GM13977 (cell line): ENCODE results near the gene TMEM88.

ENCODE experiments used
- DNase-seq: peaks from one replicate; pipeline ENCODE4 v3.0.0; 2012; ENCODE audit warnings: low spot score
- in situ Hi-C: fragments of 300-500 bp; cut with MboI; formaldehyde crosslinking; loops from one replicate; pipeline ENCODE4 v1.12.0; 2022; ENCODE audit warnings: low sequenced_read_pairs, low pct_unique_long_range_greater_than_20kb, mixed read lengths, inconsistent platforms; ENCODE audit not compliant: unreplicated experiment
- TF ChIP-seq, protein P1 (sequence below): IDR thresholded peaks from 2 replicates; pipeline ENCODE4 v1.5.1; 2012; ENCODE audit warnings: mild to moderate bottlenecking, control low read depth; ENCODE audit not compliant: insufficient read depth; ENCODE audit errors: extremely low read depth, missing control alignments

Gene TMEM88

DNA sequence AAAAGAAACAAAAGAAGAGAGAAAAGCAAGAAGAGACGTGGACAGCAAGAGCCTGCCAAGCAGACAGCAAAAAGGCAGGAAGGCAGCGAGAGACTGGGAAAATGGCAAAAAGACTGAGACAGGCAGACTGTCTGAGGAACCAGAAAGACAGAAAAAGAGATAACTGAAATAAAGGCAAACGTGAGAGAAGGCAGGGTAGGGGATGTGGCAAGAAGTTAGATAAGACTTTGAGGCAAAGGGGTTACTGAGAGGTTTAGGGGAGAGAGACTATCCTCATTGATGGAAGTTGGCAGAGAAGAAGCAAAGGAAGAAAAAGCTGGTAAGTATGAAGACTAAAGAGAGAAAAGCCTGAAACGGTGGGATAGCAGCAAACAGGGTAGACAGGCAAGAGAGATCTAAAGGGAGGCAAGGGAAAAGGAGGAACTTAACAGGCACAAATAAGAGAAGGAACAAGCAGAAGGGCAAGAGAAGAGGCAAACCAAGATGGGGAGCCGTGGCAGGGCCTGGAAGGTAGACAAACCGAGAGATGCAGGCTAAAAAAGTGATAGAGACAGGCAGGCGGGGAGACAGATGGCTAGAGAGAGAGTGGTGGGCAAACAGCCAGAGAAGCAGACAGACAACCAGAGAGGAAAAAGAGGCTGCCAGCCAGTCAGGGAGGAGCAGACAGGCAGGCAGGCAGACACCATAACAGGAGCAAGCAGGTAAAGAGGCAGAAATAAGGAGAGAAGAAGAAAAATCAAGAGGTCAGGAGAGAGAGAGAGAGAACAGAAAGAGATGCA, 26.6 kb downstream of the TMEM88 start:
- in situ Hi-C loops, result no loop called here
- TF ChIP-seq, protein P1, sequence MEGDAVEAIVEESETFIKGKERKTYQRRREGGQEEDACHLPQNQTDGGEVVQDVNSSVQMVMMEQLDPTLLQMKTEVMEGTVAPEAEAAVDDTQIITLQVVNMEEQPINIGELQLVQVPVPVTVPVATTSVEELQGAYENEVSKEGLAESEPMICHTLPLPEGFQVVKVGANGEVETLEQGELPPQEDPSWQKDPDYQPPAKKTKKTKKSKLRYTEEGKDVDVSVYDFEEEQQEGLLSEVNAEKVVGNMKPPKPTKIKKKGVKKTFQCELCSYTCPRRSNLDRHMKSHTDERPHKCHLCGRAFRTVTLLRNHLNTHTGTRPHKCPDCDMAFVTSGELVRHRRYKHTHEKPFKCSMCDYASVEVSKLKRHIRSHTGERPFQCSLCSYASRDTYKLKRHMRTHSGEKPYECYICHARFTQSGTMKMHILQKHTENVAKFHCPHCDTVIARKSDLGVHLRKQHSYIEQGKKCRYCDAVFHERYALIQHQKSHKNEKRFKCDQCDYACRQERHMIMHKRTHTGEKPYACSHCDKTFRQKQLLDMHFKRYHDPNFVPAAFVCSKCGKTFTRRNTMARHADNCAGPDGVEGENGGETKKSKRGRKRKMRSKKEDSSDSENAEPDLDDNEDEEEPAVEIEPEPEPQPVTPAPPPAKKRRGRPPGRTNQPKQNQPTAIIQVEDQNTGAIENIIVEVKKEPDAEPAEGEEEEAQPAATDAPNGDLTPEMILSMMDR, result no peak
- DNase-seq, result no peak

DNA sequence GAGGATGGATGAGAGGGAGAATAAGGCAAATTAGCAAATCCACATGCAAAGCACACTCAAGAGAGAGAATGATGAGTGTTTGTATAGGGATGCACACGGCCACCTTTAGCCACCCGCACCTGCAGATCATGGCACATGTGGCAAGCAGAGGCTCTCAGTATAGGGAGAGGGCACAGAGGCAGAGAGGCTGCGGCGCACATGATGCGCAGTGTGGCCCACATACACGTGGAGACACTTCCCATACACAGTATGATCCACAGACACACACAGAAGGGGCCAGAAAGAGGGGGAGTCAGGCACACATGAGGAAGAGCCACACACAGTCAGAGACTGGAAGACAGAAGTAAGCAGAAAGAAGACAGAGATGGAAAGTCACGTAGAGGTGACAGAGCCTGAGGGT, 27.2 kb downstream of the TMEM88 start:
- TF ChIP-seq, protein P1, result no peak
- in situ Hi-C loops, result no loop called here
- no peak for DNase-seq

DNA sequence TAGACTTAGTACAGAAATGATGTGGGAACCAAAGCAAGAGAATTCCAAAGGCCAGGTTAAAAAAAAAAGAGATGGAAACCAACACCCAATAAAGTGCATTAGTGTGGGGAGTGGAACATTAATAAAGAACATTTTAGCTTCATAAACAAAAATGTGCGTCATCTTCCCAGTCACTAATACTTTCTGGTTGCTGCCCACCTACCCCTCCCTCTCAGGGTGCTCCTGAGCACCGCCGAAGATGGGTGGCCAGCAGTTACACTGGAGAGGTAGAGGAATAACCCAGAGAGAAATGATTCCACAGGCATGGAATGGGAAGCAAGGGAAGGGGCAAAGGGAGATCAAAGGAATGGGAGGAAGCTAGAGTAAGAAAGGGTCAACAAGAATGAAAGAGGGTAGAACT, 27.8 kb downstream of the TMEM88 start:
- DNase-seq, result no peak
- TF ChIP-seq, protein P1, result no peak
- in situ Hi-C loops, result no loop called here

DNA sequence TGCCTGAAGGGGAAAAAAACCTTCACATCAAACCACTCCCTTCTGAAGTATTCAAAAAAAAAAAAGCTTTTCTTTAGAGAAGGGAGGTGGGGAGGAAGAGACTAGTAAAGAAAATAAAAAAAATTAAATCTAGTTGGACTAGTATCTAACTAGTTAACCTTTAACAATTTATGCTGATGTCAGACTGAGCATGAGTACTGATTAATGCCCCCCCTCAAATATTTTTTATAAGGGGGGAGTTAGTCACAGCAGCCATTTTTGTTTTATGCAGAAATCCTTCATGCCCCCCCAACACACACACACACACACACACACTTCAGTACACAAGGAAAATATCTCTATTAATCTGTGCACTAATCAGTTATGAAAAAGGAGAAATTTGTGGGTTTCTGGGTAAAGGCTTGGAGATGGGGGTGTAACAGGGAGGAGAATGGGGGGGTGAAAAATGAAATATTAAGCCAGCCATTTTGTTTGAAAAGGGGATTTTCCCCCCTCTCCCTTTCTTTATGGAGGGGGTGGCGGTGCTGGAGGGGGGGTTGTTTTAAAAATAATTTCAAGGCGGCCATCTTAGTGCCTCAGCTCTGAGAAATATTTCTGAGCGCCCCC, 29.0 kb downstream of the TMEM88 start:
- in situ Hi-C loops, result no loop called here
- TF ChIP-seq, protein P1, result no peak
- DNase-seq, result peak; percentile 73

DNA sequence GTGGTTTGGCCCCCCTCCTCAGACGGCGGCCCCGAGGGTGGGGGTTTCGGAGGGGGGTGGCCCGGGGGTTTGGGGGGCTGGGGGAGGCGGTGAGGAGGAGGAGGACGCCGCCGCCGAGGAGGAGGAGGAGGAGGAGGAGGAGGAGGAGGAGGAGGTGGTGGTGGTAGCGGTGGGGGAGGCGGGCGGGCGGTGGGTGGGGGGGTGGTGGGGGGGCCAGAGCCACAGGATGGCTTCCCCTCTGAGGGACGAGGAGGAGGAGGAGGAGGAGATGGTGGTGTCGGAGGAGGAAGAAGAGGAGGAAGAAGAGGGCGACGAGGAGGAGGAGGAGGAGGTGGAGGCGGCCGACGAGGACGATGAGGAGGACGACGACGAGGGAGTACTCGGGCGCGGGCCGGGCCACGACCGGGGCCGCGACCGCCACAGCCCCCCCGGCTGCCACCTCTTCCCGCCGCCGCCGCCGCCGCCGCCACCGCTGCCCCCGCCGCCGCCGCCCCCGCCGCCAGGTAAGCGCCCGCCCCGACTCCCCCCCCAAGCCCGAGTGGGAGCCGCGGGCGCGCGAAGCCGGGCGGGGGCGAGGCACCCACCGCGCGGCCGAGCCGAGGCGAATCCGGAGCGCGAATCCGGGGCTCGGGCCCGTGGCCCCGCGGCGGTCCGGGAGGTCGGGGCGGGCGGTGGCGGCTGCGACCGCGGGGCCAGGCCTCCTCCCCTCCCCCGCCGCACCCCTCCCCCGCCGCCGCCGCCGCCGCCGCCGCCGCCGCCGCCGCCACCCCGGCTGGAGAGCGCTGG, 29.9 kb downstream of the TMEM88 start:
- in situ Hi-C loops, result no loop called here
- DNase-seq, result peak; percentile 46
- TF ChIP-seq, protein P1, result no peak

DNA sequence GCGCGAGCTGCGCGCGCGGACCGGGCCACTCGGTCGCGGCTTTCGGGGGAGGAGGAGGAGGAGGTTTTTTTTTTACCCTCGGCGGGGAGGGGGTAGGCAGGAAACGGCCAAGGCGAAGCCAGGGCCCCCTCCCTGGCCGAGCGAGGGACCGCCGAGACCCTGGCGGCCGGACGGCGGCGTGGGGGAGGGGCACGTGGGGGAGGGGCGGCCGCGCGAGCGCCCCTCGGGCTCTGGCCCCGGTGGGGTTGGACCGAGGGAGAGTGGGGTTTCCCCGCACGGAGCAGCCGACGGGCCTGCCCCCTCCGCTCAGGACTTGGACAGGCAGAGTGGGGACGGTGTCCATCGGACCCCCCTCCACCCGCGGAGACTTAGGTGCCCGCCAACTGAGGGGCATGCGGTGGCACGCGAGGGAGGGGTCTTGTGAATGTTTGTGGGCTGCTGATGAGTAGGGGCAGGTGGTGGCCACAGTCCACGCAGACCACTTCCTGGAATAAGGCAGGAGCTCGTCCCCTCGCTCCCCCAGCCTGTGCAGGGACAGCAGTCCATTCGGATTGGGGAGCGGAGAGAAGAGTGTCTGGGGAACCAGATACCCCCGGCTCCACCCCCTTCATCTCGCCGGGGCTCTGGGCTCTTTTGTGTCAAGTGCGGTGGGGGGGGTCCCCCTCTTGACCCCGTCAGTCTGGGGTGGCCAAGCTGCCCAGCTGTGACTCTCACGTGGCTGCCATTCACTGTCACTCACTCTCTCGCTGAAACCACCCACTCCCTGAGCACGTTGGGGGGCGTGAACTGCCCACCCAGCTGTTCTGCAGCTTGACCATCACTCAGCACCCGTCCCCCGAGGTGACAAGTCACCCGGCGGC, 30.7 kb downstream of the TMEM88 start:
- DNase-seq, result peak; percentile 83
- in situ Hi-C loops, result no loop called here
- TF ChIP-seq, protein P1, result no peak
